H1 (cell line): ENCODE measurements around the gene EDA. TPM values are rescaled to one million over a fixed set of nuclear protein-coding genes. Genes with fewer than 3 reads are reported as not detected.

Source experiments
- BRCA1 ChIP-seq: IDR thresholded peaks from 2 replicates; pipeline ENCODE4 v1.6.1; 2012; ENCODE audit warnings: low read depth, low read length, improper control_type of control experiment
- CHD1 ChIP-seq: IDR thresholded peaks from 2 replicates; pipeline ENCODE4 v1.6.1; 2012; ENCODE audit warnings: low read depth, low read length, improper control_type of control experiment
- RXRA ChIP-seq: IDR thresholded peaks from 2 replicates; pipeline ENCODE4 v1.6.1; 2011; ENCODE audit warnings: low read depth, mild to moderate bottlenecking, low read length, moderate library complexity; ENCODE audit not compliant: insufficient read depth
- TAF7 ChIP-seq: optimal IDR thresholded peaks from 2 replicates; pipeline ENCODE3; 2011; ENCODE audit warnings: low read depth, mild to moderate bottlenecking, inconsistent platforms, low read length, moderate library complexity, borderline replicate concordance
- polyA plus RNA-seq, 7 experiments: library from polyadenylated mRNA; depleted of rRNA in 3 of 7; stranded (reverse) in 5 of 7; unstranded in 2 of 7; fragments of >200 nt in 5 of 7; fragments of 200-250 nt in 2 of 7; gene quantifications; 1 replicate in 5 of 7; 2 replicates in 1 of 7; 4 replicates in 1 of 7; pipeline versions ENCODE4 v1.2.1 to v1.2.3, GENCODE V29; 2011 to 2013; ENCODE audit warnings: missing spikeins in 2 of 7, mixed read lengths in 2 of 7
- total RNA-seq: library from RNA; stranded (reverse); fragmentation: NEBNext Ultra II Directional; extraction: Animal tissue kit (Norgen Biotek cat#: 25700); gene quantifications from 2 replicates; pipeline ENCODE4 v1.2.1, GENCODE V29; 2021

The EDA gene
- total and polyA plus RNA-seq, 2 of the 8 experiments (the other 6 are each of a cell fraction or from before 2014, with no cell fraction given): 7.5 to 10.5 TPM

- TF ChIP-seq RXRA (no peak), BRCA1 (no peak), TAF7 (no peak), CHD1 (no peak)
Observed at GRCh38 chrX:70044541-70045245, 428.8 kb downstream of the EDA start (continued).
